Stimulated activated effector memory CD8-positive, alpha-beta T cell treated with anti-CD3 and anti-CD28 coated beads, Interleukin-12 subunit alpha, Interleukin-12 subunit beta, amount 100 ng/mL, for 72 hours (primary cell): ENCODE data around the gene LIM2.
A peak's percentile ranks its signal among the peaks of the same experiment; 100 is the strongest.
"Not testable (repeated sequence)": the region's sequence is repeated elsewhere in the genome, so short reads cannot be mapped to it uniquely, and the experiment has no call there.

Experiments
- ATAC-seq: fragments of 150-1000 bp; cut with Tn5 transposase; 2 replicates; pipeline ENCODE4 v1.10.0; 2021
- DNase-seq, 2 donors: peaks; one replicate each; pipeline ENCODE4 v3.0.0; 2021 to 2022; ENCODE audit warnings: low spot score in 2 of 2
- H3K27ac Mint-ChIP-seq: one replicate; pipeline ENCODE4 v1.8.0; 2022; ENCODE audit warnings: mild to moderate bottlenecking, mixed read lengths
- H3K36me3 Mint-ChIP-seq: one replicate; pipeline ENCODE4 v1.8.0; 2022; ENCODE audit warnings: mild to moderate bottlenecking, mixed read lengths
- H3K4me1 Mint-ChIP-seq: one replicate; pipeline ENCODE4 v1.8.0; 2022; ENCODE audit warnings: mixed read lengths
- H3K4me3 Mint-ChIP-seq: one replicate; pipeline ENCODE4 v1.8.0; 2022; ENCODE audit warnings: mild to moderate bottlenecking, mixed read lengths
- H3K9me3 Mint-ChIP-seq: one replicate; pipeline ENCODE4 v1.8.0; 2022; ENCODE audit warnings: mixed read lengths

The LIM2 gene

DNA sequence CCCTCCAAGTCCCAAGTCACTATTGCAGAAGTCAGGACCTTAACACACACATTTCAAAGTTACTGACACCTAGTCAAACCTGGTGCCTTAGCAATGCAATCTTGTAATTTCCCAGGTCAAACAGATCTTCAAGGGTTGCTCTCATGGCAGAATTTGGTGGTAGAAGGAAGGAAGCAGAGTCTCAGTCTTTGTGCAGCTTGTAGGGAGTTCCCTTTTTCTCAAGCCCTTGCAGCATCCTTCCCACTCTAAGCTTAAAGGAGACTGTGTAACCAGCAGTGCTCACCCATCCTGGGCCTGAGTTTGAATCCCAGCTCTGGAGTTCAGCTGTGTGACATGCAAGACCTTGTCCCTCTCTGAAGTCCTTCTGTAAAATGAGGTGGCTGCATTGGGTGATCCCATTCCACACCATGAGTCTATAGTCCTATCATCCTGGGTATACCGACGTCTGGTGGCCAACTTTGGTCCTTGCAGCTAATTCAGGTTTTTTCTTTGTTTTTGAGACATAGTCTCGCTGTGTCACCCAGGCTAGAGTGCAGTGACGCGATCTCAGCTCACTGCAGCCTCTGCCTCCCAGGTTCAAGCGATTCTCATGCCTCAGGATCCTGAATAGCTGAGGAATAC lies 19.8 kb upstream of the LIM2 start:
- H3K9me3 Mint-ChIP-seq = no peaks in the 10 kb centered on the region
- peaks cover 12% of the 10 kb centered on the region for H3K4me1 Mint-ChIP-seq
- H3K36me3 Mint-ChIP-seq = peaks cover 6% of the 10 kb centered on the region
- DNase-seq (no peak), ATAC-seq (peak; percentile 90)
- H3K27ac Mint-ChIP-seq = no peak overlapping the region
- no peak overlapping the region for H3K4me3 Mint-ChIP-seq

DNA sequence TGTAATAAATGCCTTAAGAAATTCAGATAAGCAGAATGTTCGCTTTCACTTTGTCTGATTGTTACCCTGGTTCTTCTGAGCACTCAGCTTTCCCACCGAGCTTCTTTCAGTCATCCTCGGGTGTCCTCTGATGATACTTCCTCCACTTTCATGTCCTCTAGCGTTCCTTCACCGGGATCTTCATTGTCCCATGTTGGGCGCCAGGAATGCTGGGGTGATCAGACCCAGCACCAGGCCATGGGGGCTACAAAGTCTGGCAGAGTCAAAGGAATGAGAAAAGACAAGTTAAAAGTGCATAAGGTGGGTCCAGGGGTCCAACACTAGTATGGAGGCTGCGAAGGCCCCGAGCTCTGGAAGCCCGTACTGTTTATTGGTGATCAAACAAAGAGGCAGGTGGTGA lies 14.3 kb upstream of the LIM2 start:
- Mint-ChIP-seq H3K27ac (no peak overlapping the region), H3K9me3 (peaks cover 7% of the 10 kb centered on the region), H3K4me3 (no peak overlapping the region), H3K4me1 (peaks cover 11% of the 10 kb centered on the region), H3K36me3 (no peaks in the 10 kb centered on the region)
- DNase-seq (no peak), ATAC-seq (no peak)

DNA sequence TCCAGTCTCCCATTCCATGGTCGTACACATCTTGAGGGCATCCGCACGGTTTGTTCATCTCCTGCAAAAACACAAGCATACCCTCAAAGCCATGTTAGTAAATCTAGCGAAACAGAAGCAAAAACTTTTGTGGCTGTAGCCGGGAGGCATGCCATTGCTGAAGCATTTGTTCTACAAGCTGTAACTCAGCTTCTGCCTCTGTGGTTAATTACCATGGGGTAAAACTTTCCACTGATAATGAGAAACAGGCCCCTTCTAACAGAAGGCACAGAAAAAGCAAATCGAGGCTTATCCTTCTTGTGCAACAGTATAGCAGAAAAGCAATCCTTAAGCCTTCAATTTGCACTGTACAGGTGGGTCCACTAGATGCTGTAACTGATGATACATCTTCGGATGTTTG lies 12.2 kb upstream of the LIM2 start:
- H3K36me3 Mint-ChIP-seq, H3K27ac Mint-ChIP-seq, DNase-seq, ATAC-seq, H3K9me3 Mint-ChIP-seq, H3K4me3 Mint-ChIP-seq: not testable (repeated sequence)
- peaks cover 21% of the 10 kb centered on the region for H3K4me1 Mint-ChIP-seq

DNA sequence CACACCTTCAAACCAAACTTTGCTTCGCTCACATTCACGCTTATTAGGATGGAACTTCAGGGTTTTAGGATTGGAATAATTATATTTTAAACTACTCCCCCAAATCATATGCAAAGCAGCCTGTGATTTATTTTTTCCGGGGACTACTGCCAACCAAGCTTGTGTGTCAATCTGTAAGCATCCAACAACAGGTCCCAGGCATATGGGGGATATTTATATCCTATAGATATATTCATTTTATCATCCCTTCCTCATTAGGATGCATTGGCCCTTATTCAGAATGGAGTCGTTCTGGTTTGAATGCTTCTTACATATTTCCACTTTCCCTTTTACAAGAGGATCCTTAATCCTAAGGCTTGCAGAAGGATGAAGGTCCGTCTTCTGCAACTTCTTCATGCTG lies 11.5 kb upstream of the LIM2 start:
- no peak for ATAC-seq
- peaks cover 28% of the 10 kb centered on the region for H3K4me1 Mint-ChIP-seq
- H3K27ac Mint-ChIP-seq = no peak overlapping the region
- H3K4me3 Mint-ChIP-seq = no peak overlapping the region
- DNase-seq = no peak
- H3K36me3 Mint-ChIP-seq = peaks cover 16% of the 10 kb centered on the region
- peaks cover 7% of the 10 kb centered on the region for H3K9me3 Mint-ChIP-seq

DNA sequence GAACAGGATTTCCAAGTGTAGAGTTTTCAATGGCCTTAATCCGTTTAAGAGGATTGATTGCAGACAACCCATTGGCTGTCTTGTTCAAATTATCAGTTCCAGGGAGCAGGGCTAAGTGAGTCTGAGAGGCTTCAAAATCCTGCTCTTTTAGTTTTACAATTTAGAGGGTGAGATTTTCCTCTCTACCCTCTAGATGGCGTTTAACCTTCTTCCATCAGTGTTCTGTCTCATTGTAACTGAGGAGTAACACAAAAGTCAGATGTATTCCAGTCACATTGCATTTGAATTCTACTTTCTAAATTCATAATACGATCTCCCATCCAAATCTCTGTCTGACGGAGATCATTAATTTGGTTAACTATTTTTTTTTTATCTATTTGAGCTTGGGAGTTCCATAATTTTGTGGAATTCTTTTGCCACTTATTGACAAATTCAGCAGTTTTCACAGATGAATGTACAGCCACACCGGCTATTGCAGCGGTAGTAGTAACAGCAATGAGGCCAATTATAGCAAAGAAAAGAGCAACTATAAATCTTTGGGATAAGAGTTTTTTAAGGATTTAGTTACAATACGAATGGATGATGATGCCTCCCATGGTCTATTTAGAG lies 10.4 kb upstream of the LIM2 start:
- Mint-ChIP-seq H3K4me1 (peaks cover 35% of the 10 kb centered on the region), H3K27ac (no peak overlapping the region), H3K4me3 (no peak overlapping the region), H3K9me3 (peaks cover 7% of the 10 kb centered on the region), H3K36me3 (peaks cover 20% of the 10 kb centered on the region)
- ATAC-seq (no peak), DNase-seq (no peak)

DNA sequence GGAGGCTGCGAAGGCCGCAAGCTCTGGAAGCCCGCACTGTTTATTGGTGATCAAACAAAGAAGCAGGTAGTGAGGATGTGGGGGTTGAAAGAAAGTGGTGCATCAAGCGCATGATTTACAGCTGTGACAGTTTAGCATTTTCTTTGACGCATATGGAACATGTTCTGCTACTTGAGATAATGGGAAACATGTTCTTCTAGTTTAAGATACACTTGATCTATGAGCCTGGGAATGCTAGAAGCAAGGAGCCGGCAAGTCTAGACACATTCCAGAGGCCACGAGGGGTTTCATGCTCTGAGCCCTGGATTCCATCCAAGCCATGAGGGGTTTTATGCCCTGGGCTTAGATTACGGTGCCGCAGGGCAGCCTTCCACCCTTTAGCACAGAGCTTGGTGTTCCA lies 9.7 kb upstream of the LIM2 start:
- H3K27ac Mint-ChIP-seq, H3K9me3 Mint-ChIP-seq, ATAC-seq, H3K4me3 Mint-ChIP-seq, DNase-seq: not testable (repeated sequence)
- Mint-ChIP-seq H3K4me1 (peaks cover 42% of the 10 kb centered on the region), H3K36me3 (peaks cover 20% of the 10 kb centered on the region)

DNA sequence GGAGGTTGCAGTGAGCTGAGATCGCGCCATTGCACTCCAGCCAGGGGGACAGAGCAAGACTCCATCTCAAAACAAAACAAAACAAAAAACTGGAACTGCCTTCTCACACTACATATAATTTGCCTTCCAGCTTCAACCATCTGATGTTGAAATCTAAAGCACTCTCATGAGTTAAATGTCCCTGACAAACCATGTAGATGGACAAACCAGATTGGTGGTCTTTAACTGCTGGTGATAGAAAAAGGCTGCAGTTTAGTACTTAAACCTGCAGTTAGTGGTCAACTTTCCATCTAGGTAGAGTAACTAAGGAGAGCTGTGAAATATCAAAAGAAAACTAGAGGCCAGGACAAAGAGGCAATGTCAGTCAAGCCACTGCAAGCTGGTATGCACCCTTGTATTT lies 8.4 kb upstream of the LIM2 start:
- DNase-seq = no peak
- peak overlapping the region; percentile 96 for H3K4me3 Mint-ChIP-seq
- no peak for ATAC-seq
- H3K4me1 Mint-ChIP-seq = peaks cover 50% of the 10 kb centered on the region
- H3K36me3 Mint-ChIP-seq = peaks cover 20% of the 10 kb centered on the region
- no peaks in the 10 kb centered on the region for H3K9me3 Mint-ChIP-seq
- H3K27ac Mint-ChIP-seq = no peak overlapping the region

DNA sequence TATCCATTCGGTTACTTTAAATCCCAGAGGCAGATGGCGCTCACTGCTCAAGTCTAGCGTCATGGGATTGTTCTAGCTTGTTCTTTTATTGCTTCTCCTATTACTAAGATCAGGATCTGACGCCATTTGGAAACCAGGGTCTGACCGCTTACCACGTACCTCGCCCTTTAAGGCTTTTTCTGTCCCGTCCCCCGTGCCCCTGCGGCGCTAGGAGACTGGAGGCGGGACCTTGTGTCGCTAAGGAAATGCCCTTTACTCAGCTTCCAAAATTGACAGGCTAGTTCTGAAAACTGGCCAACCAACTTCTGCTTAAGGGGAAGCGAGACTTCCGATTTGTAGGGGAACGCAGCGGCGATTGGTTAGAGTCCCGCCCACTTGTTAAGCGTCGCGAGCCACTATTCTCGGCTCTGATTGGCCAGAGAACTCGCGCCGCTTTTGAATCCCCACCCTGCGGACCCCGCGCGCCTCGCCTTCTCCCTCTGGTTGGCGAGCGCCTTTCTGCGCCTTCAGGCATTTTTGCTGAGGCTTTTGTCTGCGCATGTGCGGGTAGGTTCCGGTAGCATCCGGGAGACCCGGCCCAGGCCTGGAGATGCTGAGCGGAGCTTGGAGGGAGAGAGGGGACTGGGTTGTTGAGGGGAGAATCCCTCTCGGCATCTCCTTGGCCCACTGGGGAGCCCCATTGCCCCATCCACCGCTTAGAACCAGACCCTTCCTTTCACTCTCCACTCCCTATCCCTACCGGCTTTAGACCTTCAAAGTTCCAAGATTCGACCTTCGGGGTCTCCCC lies 6.5 kb upstream of the LIM2 start:
- ATAC-seq = peak; percentile 90
- peak; percentile 82 to 97 for DNase-seq
- peak overlapping the region; percentile 96 for H3K4me3 Mint-ChIP-seq
- H3K9me3 Mint-ChIP-seq = no peaks in the 10 kb centered on the region
- H3K4me1 Mint-ChIP-seq = peaks cover 62% of the 10 kb centered on the region
- H3K36me3 Mint-ChIP-seq = peaks cover 20% of the 10 kb centered on the region
- H3K27ac Mint-ChIP-seq = peak overlapping the region; percentile 98

DNA sequence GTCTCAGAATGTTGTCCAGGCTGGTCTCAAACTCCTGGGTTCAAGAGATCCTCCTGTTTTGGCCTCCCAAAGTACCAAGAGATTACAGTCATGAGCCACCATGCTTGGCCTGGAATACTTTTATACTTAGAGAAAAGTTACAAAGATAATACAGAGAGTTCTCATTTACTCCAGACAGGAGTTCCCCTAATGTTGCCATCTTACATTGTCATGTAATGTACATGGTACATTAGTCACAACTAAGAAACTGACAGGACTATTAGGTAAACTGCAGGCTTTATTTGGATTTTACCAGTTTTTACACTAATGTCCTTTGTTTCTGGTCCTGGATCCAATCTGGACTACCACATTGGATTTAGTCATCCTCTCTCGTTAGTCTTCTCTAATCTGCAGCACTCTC lies 4.9 kb upstream of the LIM2 start:
- Mint-ChIP-seq H3K36me3 (peaks cover 26% of the 10 kb centered on the region), H3K9me3 (no peaks in the 10 kb centered on the region), H3K27ac (peak overlapping the region; percentile 86), H3K4me1 (peaks cover 67% of the 10 kb centered on the region), H3K4me3 (peak overlapping the region; percentile 59)
- DNase-seq = no peak
- ATAC-seq = no peak

DNA sequence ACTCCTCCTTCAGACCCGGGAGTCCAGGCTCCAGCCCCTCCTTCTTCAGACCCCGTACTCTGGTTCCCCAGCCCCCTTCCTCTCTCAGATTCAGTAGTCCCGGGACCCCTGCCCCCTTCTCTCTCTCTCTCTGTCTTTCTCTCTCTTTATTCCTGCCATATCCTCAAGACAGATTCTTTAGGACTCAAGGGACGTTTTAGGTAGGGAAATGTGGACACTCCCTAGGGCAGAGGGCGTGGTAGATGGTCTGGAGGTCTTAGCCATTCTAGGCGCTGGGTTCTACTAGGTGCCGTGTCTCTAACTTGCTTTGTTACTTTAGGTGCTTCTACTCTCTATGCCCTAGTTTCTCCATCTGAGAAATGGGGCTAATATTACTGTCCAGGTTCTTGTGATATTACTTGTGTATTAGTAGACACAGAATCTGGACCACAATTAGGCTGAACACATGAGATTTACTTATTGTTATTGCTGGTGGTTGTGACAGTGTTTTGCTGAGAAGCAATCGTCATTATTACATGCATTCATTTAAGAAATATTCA lies 3.4 kb upstream of the LIM2 start:
- peak overlapping the region; percentile 47 for H3K4me3 Mint-ChIP-seq
- H3K36me3 Mint-ChIP-seq = peaks cover 37% of the 10 kb centered on the region
- no peak for ATAC-seq
- H3K9me3 Mint-ChIP-seq = no peaks in the 10 kb centered on the region
- DNase-seq = no peak
- H3K4me1 Mint-ChIP-seq = peaks cover 69% of the 10 kb centered on the region
- H3K27ac Mint-ChIP-seq = peak overlapping the region; percentile 98

DNA sequence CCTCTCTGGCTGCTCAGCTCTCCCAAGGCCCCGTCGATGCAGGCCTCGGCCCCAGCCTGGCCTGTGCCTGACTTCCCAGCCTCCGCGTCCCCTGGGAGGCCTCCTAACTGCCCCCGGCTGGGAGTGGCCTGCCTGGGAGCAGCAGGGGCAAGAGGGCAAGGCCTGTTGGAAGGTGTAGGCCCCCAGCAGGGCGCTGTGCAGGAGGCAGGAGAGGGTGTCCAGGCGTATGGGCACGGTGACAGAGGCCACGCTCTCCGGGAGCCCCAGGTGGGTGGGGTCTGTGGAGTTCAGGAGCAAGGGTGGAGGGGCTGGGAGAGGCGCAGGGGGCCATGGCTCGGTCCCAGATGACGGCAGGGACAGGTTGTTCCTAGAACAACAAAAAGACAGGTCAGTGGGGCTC lies 1.4 kb upstream of the LIM2 start:
- Mint-ChIP-seq H3K4me1 (peaks cover 61% of the 10 kb centered on the region), H3K9me3 (no peaks in the 10 kb centered on the region), H3K27ac (peak overlapping the region; percentile 98), H3K36me3 (peaks cover 19% of the 10 kb centered on the region), H3K4me3 (peak overlapping the region; percentile 4)
- no peak for ATAC-seq
- no peak for DNase-seq

DNA sequence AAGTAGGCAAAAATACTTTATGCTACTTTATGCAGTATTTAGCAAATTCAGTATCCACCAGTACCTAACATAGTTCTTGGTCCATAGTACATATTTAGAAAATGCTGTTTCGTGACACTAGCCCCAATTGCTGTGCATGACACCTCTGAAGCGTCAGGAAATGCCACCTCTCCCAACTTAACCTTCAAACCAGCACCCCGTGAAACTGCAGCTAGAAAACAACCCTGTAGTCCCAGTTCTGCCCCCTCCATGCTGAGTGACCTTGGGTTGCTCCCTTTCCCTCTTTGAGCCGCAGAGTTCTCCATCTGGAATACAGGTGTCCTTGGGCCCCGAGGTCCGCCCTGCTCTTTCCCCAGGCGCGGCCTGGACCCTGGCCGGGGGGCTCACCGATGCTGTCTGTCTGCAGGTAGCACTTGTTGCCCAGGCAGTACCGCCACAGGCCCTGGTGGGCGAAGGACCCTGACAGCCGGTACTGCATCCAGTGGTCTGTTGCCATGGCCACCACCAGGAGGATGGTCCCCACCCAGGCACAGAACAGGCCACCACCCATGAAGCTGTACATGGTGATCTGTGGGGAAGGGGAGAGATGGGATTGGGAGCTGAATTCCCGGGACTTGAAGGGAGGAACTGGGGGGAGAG lies 773 bp downstream of the LIM2 start:
- ATAC-seq = peak; percentile 48
- H3K4me1 Mint-ChIP-seq = peaks cover 53% of the 10 kb centered on the region
- DNase-seq = no peak
- peaks cover 25% of the 10 kb centered on the region for H3K36me3 Mint-ChIP-seq
- peak overlapping the region; percentile 98 for H3K27ac Mint-ChIP-seq
- H3K4me3 Mint-ChIP-seq = peak overlapping the region; percentile 85
- no peaks in the 10 kb centered on the region for H3K9me3 Mint-ChIP-seq

DNA sequence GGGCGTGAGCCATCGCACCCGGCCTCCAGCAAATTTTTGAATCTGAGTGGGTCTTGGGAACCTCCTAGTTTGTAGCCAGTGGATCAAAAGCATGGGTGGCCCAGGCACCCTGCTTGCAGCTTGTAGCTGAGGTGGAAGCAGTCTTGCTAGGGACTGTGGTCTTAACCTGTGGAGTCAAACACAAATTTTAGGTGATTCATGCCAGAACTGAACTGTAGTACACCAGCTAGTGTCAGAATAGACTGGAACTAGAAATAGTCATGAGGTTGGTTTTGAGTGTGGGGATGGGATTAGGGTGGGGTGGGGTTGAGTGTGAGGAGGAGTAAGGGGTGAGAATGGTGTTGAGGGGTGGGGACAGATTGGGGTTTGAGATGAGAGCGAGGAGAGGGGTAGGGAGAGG lies 5.8 kb downstream of the LIM2 start:
- ATAC-seq (peak; percentile 58), DNase-seq (no peak)
- H3K4me3 Mint-ChIP-seq = no peak overlapping the region
- no peak overlapping the region for H3K27ac Mint-ChIP-seq
- H3K4me1 Mint-ChIP-seq = peaks cover 32% of the 10 kb centered on the region
- peaks cover 23% of the 10 kb centered on the region for H3K36me3 Mint-ChIP-seq
- no peaks in the 10 kb centered on the region for H3K9me3 Mint-ChIP-seq

DNA sequence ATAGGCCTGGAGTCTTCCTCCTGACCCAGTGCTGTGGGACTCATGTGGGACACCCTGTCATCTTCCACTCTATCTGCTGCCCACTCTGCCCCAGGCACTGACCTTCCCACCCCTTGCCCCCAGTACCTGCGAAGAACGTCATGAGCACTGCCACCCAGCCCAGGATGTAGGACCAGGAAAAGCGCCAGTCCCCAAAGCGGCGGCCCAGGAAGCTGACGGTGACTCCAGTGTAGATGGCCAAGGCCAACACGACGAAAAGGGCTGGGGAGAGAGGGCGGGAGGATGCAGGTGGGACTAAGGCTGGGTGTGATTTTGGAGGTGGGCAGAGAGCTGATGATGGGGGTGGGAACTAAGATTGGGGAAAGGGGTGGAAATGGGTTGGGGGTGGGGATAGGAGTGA lies 7.4 kb downstream of the LIM2 start:
- Mint-ChIP-seq H3K36me3 (peaks cover 26% of the 10 kb centered on the region), H3K4me3 (peak overlapping the region; percentile 31), H3K27ac (peak overlapping the region; percentile 88), H3K9me3 (no peaks in the 10 kb centered on the region), H3K4me1 (peaks cover 37% of the 10 kb centered on the region)
- no peak for DNase-seq
- no peak for ATAC-seq

DNA sequence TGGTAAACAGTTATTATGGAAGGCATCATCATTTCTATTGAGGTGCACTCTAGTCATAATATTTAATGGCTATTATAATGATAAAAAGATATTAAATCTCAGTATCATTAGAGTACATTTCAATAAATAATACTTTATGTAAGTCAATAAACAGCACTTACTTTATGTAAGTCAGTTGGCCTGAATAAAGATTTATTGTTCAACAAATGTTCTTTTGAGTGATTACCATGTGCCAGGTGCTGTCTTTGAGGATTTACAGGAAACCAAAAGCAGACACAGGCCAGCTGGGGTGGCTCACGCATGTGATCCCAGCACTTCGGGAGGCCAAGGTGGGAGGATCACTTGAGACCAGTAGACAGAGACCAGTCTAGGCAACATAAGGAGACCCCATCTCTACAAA lies 10.4 kb downstream of the LIM2 start:
- H3K36me3 Mint-ChIP-seq = peaks cover 39% of the 10 kb centered on the region
- H3K4me3 Mint-ChIP-seq = no peak overlapping the region
- no peak for ATAC-seq
- DNase-seq = no peak
- H3K4me1 Mint-ChIP-seq = peaks cover 62% of the 10 kb centered on the region
- H3K9me3 Mint-ChIP-seq = no peaks in the 10 kb centered on the region
- H3K27ac Mint-ChIP-seq = no peak overlapping the region
